ENCODE data around the gene MAST4. TPM values are rescaled to one million over a fixed set of nuclear protein-coding genes. Genes with fewer than 3 reads are reported as not detected.

Gene MAST4
- total RNA-seq, 1 donor from 2014 or later = 0.99 TPM

DNA sequence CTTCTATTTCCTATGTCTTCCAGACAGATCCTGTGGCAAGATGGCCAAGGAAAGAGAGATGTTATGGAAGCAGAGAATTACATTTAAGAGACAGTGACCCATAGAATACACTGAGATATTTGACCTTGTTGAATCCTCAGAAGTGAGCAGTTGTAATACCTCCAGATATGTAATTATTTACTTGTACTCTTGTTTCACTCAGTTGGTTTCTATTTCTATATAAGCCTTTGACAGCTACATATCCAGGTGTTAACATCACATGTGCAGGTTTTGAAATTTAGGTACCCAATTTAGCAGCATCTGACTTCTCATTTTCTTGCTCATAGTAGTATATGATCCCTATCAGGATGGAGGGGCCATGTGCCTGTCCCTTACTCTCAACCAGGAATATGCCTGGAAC, 330.9 kb downstream of the MAST4 start:
- Histone ChIP-seq H3K36me3 (no peaks in the 10 kb centered on the region), H3K4me2 (no peak overlapping the region), H3K4me3 (no peak overlapping the region), H3K9ac (no peak overlapping the region), H3K27me3 (no peaks in the 10 kb centered on the region), H3K79me2 (ENCODE audit: low read depth) (no peaks in the 10 kb centered on the region), H3K27ac (no peak overlapping the region), H3K9me3 (ENCODE audit: low read depth) (no peaks in the 10 kb centered on the region), H2AFZ (replicated peaks) (no peak overlapping the region), H4K20me1 (ENCODE audit: low read depth) (no peaks in the 10 kb centered on the region), H3K4me1 (peaks cover 8% of the 10 kb centered on the region), H3F3A (ENCODE audit: low read depth) (no peaks in the 10 kb centered on the region)
- Mint-ChIP-seq H3K4me1 (peaks cover 14% of the 10 kb centered on the region), H3K4me3 (no peak overlapping the region), H3K36me3 (no peaks in the 10 kb centered on the region), H3K27me3 (ENCODE audit: insufficient read depth, low read depth) (no peaks in the 10 kb centered on the region), H3K9me3 (no peaks in the 10 kb centered on the region), H3K27ac (no peak overlapping the region)
- TF ChIP-seq, protein P1, sequence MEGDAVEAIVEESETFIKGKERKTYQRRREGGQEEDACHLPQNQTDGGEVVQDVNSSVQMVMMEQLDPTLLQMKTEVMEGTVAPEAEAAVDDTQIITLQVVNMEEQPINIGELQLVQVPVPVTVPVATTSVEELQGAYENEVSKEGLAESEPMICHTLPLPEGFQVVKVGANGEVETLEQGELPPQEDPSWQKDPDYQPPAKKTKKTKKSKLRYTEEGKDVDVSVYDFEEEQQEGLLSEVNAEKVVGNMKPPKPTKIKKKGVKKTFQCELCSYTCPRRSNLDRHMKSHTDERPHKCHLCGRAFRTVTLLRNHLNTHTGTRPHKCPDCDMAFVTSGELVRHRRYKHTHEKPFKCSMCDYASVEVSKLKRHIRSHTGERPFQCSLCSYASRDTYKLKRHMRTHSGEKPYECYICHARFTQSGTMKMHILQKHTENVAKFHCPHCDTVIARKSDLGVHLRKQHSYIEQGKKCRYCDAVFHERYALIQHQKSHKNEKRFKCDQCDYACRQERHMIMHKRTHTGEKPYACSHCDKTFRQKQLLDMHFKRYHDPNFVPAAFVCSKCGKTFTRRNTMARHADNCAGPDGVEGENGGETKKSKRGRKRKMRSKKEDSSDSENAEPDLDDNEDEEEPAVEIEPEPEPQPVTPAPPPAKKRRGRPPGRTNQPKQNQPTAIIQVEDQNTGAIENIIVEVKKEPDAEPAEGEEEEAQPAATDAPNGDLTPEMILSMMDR (IDR thresholded peaks at IDR 0.05) = no peak
- no peak for TF ChIP-seq EZH2 (IDR thresholded peaks at IDR 0.05)
- TF ChIP-seq EZH2phosphoT487 (IDR thresholded peaks at IDR 0.05) = no peak
- no peak for DNase-seq (ENCODE audit: low spot score)

DNA sequence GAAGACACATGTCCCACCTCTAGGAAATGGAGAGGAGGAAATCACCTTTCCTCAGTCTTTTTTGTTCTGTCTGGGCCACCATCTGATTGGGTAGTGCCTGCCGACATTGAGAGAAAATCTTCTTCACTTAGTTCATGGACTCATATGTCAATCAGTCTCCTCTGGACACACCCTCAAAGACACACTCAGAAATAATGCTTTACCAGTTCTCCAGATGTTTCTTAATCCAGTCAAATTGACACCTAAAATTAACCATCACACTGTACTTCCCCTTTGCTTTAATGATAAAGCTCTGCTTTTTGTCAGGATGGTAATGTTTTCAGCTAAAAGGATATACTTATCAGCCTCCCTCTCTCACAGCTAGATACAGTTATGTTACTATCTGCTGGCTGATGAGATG, 333.1 kb downstream of the MAST4 start:
- no peaks in the 10 kb centered on the region for H3K9me3 Mint-ChIP-seq
- H3K4me3 Mint-ChIP-seq = no peak overlapping the region
- Histone ChIP-seq H3K36me3 (no peaks in the 10 kb centered on the region), H4K20me1 (ENCODE audit: low read depth) (no peaks in the 10 kb centered on the region), H2AFZ (replicated peaks) (no peak overlapping the region), H3K27me3 (no peaks in the 10 kb centered on the region), H3K4me2 (no peak overlapping the region), H3K4me1 (no peaks in the 10 kb centered on the region), H3K9me3 (ENCODE audit: low read depth) (no peaks in the 10 kb centered on the region), H3K9ac (no peak overlapping the region), H3K27ac (no peak overlapping the region), H3K4me3 (no peak overlapping the region), H3F3A (ENCODE audit: low read depth) (no peaks in the 10 kb centered on the region), H3K79me2 (ENCODE audit: low read depth) (no peaks in the 10 kb centered on the region)
- no peaks in the 10 kb centered on the region for H3K4me1 Mint-ChIP-seq
- TF ChIP-seq, protein P1 (IDR thresholded peaks at IDR 0.05) = no peak
- H3K27me3 Mint-ChIP-seq (ENCODE audit: insufficient read depth, low read depth) = no peaks in the 10 kb centered on the region
- no peak for DNase-seq (ENCODE audit: low spot score)
- H3K27ac Mint-ChIP-seq = no peak overlapping the region
- H3K36me3 Mint-ChIP-seq = no peaks in the 10 kb centered on the region

DNA sequence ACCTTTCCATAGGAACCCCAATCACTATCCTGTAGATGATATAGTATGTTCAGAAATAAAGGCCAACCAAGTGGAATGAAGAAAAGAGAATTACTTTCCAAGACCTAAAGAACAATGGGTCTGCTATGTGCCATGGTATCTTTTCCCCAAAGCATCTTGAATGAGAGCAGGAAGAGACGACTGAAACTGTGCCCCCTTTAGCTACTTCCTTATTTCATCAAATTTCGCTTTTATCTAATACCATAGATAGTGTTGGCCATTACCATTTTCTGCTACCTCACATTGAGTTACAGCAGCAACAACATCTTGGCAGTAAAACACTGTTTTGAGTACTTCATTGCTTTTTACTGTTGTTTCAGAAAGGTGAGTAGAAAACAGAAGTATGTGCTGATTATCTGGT, 333.8 kb downstream of the MAST4 start:
- Histone ChIP-seq H3K4me2 (no peak overlapping the region), H3F3A (ENCODE audit: low read depth) (peaks cover 2% of the 10 kb centered on the region), H4K20me1 (ENCODE audit: low read depth) (no peaks in the 10 kb centered on the region), H3K27me3 (no peaks in the 10 kb centered on the region), H3K9ac (no peak overlapping the region), H2AFZ (replicated peaks) (no peak overlapping the region), H3K9me3 (ENCODE audit: low read depth) (no peaks in the 10 kb centered on the region), H3K79me2 (ENCODE audit: low read depth) (no peaks in the 10 kb centered on the region), H3K36me3 (no peaks in the 10 kb centered on the region), H3K4me3 (no peak overlapping the region), H3K4me1 (peaks cover 2% of the 10 kb centered on the region), H3K27ac (no peak overlapping the region)
- Mint-ChIP-seq H3K36me3 (no peaks in the 10 kb centered on the region), H3K4me3 (no peak overlapping the region), H3K9me3 (no peaks in the 10 kb centered on the region), H3K4me1 (no peaks in the 10 kb centered on the region), H3K27ac (no peak overlapping the region), H3K27me3 (ENCODE audit: insufficient read depth, low read depth) (no peaks in the 10 kb centered on the region)
- no peak for DNase-seq (ENCODE audit: low spot score)
- TF ChIP-seq EZH2phosphoT487 (IDR thresholded peaks at IDR 0.05) (no peak), EZH2 (IDR thresholded peaks at IDR 0.05) (no peak)
- TF ChIP-seq, protein P1 (IDR thresholded peaks at IDR 0.05) = no peak

DNA sequence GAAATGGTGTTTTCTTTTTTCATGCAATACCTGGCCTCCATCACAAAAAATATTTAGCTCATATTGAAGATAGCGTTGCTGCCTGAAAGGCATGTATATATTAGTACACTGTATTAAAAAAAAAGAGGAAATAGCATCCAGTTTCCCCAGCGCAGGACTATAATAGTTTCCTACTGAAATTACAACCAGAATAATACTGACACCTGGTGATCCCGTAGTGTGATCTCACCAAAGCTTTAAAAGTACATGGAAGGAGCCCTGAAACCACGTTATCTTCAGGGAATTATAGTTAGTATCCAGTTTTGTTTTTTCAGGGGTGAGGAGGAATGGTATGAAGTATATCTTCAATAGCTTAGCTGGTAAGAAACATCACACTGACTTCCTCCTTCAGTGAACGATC, 335.5 kb downstream of the MAST4 start:
- DNase-seq (ENCODE audit: low spot score) = no peak
- Histone ChIP-seq H3K4me1 (peaks cover 15% of the 10 kb centered on the region), H3K36me3 (no peaks in the 10 kb centered on the region), H3K79me2 (ENCODE audit: low read depth) (no peaks in the 10 kb centered on the region), H3K27ac (no peak overlapping the region), H3K27me3 (no peaks in the 10 kb centered on the region), H3K9me3 (ENCODE audit: low read depth) (no peaks in the 10 kb centered on the region), H3K4me2 (no peak overlapping the region), H2AFZ (replicated peaks) (no peak overlapping the region), H3K4me3 (no peak overlapping the region), H3F3A (ENCODE audit: low read depth) (peaks cover 7% of the 10 kb centered on the region), H4K20me1 (ENCODE audit: low read depth) (no peaks in the 10 kb centered on the region), H3K9ac (no peak overlapping the region)
- H3K9me3 Mint-ChIP-seq = no peaks in the 10 kb centered on the region
- H3K36me3 Mint-ChIP-seq = no peaks in the 10 kb centered on the region
- H3K27ac Mint-ChIP-seq = no peak overlapping the region
- TF ChIP-seq, protein P1 (IDR thresholded peaks at IDR 0.05) = no peak
- TF ChIP-seq EZH2phosphoT487 (IDR thresholded peaks at IDR 0.05) (no peak), EZH2 (IDR thresholded peaks at IDR 0.05) (no peak)
- H3K27me3 Mint-ChIP-seq (ENCODE audit: insufficient read depth, low read depth) = no peaks in the 10 kb centered on the region
- no peak overlapping the region for H3K4me3 Mint-ChIP-seq
- no peaks in the 10 kb centered on the region for H3K4me1 Mint-ChIP-seq

All from neural progenitor cell (in vitro differentiated cells).